Hematopoietic multipotent progenitor cell treated with erythropoietin and hydrocortisone succinate and interleukin-3 and kit ligand, for 6 days (in vitro differentiated cells): ENCODE results near the gene RAB11FIP3.

ENCODE experiments used
- DNase-seq: peaks from one replicate; pipeline ENCODE4 v3.0.0-alpha.2; 2015

Gene RAB11FIP3

DNA sequence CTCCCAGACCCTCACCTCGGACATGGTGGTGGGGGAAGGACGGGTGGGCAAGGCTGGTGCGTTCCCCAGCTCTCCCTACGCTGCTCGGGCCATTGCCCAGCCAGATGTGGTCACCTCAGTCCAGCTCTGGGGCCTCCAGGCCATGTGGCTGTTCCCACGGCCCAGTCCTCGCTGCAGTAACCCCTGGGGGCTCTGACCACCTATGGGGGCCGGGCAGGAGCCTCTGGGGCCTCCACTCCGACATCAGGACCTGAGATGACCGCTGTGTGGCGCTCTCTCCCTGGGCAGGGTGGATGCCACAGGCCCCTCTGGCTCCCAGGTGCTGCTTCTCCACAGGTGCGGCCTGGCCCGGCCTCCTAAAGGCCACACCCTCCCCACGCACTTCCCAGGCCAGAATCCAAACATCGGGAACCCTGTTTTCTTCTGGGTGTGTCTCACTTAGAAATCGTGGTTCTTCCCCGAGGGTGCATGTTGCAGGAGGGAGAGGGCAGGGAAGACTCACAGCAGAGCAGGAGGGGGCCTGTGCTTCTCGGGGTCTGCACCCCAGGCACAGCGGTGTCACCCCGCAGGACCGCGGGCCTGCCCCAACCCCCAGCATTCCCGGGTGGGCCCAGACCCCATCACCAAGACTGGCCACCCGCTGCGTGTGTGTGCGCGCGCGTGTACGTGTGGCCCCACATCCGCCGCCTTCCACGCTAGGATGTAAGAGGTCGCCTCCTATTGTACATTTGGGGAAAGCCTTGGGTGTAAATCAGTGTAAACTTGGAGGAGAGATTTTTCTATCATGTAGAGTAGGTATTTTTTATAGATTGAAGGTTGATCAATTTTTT is 96.1 kb downstream of the RAB11FIP3 start:
- no peak for DNase-seq

DNA sequence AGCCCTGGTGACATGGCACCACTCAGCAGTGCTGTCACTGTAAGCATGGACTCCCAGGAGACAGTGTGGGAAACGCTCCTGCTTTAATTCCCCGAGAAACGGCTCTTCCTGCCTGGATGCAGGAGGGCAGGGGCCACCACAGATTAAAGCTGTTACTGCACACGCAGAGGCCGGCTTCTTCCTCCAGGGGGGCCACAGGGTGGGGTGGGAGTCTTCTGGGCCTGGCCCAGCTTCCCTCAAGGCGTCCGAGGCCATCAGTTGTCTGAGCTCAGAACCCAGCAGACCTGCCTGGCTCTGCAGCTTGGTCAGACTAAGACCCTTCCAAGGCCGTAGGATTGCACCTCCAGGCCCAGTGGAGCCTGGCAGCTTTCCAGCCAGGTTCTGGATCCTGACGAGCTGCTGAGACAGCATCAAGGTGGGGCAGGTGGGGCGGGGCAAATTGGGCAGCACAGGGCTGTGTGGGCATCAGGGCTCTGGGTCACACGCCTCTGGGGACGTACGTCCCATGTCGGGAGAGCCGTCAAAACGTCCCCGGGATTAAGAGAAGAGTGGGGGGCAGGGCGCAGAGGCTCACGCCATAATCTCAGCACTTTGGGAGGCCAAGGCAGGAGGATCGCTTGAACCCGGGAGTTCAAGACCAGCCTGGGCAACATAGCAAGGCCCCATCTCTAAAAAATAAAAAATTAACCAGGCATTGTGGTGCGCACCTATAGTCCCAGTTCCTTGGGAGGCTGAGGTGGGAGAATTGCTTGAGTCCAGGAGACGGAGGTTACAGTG is 97.1 kb downstream of the RAB11FIP3 start:
- no peak for DNase-seq

- DNase-seq: no peak
Measured at GRCh38 chr16:523097-523741, 97.8 kb downstream of the RAB11FIP3 start.

DNA sequence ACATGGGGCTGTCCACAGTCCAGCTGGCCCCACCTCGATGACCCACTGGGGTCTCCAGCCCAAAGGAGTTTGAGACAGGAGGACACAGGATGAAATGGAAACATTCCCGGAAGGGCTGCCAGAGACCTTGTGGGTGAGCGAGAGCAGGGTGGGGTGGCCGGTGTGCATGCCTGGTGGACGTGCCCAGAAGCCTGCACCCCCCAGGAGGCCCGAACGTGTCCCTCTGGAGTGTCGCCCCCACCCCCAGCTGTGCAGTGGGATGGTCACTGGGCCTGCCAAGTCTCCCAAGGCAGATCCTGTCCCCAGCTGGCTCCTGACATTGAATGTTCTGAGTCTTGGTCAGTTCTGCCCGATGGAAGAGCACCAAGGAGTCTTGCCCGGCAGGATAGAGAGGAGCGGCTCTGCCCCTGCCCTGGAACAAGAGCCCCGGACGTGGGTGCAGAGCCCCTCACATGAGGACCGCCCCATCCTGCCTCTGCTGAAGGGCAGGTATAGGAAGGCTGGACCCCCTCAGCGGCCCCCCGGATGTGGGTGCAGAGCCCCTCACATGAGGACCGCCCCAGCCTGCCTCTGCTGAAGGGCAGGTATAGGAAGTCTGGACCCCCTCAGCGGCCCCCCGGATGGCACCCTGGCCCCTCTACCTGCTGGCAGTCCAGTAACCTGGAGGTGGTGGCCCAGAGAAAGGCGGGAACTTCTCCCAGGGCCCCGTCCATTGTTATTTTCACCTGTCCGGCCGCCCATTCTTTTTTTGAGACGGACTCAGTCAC is 99.0 kb downstream of the RAB11FIP3 start:
- DNase-seq: no peak

- no peak for DNase-seq
Measured at GRCh38 chr16:525123-525519, 99.7 kb downstream of the RAB11FIP3 start.

GRCh38 chr16:525520-526180 is 100.2 kb downstream of the RAB11FIP3 start:
- peak; percentile 53 for DNase-seq

DNA sequence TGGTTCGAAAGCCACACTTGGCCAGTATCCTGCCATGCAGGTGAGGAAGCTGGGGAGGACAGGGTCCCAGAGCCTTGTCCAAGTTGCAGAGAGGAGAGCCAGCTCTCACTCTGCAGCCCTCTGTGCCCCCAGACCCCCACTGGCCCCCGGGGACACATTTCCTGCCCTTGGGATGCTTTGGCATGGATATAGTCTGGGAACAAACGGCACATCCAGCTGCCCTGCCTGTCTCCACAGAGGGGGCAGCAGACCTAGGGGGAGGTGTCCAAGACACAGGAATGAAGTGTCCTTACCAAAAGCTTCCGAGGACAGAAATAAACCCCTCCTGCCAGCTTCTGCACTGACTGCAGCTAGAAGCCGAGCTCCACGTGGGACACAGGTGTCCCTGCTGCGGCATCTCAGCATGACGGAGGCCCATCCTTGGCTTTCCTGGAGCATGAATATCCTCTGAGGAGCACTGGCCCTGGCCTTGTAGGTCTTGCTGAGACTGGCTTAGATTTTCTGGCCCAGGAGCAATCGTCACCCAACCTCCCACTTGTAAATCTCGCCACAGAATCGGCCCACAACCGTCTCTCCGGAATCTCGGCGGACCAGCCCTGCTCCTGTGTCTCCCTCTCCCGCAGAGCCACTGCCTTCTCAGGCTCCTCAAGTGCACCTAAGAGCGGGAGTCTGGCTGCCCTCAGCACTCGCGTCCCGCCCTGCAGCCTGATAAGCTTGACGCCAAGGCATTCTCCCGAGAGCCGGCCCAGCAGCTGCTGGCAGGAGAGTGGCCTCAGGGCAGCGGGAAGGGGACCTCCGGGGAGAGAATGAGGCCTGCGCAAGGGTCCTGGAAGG is 100.9 kb downstream of the RAB11FIP3 start:
- DNase-seq: peak; percentile 79

DNA sequence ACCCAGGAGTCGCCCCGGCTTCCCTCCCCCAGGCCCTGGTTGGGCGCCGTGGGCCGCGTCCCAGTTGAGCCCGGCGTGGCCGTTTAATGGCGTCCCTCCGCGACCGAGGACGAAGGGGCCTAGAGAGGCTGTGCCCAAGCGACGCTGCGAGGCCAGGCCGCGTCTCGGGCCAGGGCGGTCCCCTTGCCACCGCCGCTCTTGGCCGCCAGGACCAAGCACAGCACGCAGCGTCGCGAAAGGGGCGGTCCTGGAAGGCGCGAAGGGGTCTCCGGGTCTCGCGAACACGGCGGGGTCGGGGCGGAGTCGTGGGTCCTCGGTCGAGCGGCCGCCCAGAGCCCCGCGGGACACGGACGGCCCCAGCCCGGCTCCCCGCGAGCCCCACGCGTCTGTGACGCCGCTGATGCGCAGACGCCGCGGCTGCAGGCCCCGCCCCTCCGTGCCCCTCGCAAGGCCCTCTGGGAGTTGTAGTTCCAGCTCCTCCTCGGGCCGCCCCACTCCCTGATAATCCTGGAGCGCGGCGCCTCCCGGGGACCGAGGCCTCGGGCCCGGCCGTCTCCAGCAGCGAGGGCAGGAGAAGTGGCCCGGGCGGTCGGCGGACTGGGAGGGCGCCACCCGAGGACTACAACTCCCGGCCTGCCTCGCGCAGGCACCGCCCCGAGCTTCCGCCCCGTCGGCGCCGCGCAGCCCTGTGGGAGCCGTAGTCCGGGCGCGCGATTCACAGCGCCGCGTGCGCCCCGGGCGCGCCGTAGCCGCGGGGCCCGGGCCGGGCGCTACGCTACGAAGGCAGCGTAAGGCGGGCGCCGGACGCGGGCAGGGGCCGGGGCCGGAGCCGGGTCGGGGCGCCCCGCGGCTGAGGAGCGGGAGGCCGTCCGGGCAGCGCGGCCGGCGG is 101.8 kb downstream of the RAB11FIP3 start, which contains the start of gene CAPN15:
TSS of gene CAPN15 (plus strand) at position 698 of the 889 bp plus-strand sequence. CDS start 19,127 bp downstream, outside the sequence.
- DNase-seq: peak; percentile 91

DNA sequence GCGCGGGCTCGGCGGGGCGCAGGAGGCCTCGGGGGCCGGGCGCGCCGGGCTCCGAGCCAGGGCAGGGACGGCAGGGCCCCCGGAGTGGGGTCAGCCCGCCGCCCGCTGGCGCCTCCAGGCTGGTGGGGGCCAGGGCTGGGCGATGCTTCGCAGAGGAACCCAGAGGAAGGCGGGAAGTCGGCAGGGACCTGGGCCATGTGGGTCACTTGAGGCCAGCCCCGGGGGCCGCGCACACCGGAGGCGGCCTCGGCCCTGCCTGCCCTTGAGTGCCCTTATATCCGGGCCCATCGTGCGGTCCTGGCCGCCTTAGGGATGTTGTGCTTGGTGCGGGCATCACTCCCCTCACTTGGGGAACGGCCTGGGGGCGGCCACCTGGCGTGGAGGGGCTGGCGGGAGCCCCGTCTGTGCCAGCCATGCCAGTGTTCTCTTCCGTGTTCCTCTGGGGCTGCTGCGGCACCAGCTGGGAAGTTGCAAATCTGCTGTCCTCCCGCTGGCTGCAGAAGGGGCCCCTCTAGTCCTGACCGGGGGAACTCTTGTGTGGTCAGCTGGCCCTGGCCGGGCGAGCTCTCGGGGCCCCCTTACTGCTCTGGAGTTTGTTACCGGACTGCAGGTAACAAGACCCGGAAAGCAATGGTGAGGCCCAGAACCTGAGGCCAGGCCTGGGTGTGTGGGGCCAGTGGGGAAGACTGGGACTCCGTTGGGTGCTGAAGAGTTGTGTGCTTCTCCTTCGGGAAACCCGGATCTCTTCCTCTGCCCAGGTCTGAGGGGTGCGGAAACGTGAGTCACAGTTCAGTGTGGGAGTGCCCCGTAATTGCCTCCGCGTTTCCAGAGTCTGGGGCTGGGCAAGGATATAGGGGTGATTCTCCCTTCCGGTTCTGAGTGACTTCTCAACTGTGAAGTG is 102.9 kb downstream of the RAB11FIP3 start:
- DNase-seq: peak; percentile 78

GRCh38 chr16:529012-529575 is 103.6 kb downstream of the RAB11FIP3 start:
- DNase-seq: peak; percentile 61

GRCh38 chr16:530111-530817 is 104.8 kb downstream of the RAB11FIP3 start:
- DNase-seq: peak; percentile 54

- DNase-seq: no peak
Measured at GRCh38 chr16:531494-532125, 106.2 kb downstream of the RAB11FIP3 start.

DNA sequence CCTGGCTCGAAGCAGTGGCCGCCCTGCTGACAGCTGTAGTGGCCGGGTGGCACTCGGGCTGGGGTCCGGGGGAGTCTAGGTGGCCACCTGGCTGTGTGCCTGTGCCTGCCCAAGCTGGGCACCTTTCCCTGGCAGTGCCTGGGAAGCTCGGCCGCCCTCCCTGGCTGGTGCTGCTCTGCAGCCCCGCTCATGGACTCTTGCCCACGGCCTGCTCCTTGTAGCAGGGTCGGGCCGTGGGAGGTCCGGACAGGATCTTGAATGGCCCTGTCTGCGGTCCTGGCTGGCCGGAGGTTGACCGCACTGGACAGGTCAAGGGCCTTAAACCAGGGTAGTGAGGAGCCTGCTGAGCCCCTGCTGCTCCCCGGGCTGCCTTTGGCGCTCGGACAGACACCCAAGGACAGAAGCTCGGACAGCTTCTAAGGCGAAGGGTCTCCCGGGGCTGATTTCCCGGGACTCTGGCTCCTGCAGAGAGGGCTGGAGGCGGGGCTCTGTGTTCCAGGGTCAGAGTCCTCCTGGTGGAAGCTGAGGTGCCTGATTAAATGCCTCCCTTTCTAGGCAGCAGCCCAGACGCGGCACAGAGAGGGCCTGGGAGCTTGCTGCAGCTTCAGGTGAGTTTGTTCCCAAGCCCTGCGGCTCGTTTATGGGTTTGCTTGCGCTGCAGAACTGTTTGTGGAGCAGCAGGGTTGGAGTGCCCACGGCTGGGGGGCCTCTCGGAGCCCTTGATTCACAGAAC is 108.1 kb downstream of the RAB11FIP3 start:
- DNase-seq: peak; percentile 31

GRCh38 chr16:534135-534534 is 108.7 kb downstream of the RAB11FIP3 start:
- no peak for DNase-seq

GRCh38 chr16:534856-535445 is 109.5 kb downstream of the RAB11FIP3 start:
- DNase-seq: no peak
